Mesenchymal stem cell (in vitro differentiated cells and primary cell): ENCODE results near the gene NHSL1.

Experiments
- DNase-seq: peaks from one replicate; pipeline ENCODE4 v3.0.0-alpha.2; 2013
- H2AFZ ChIP-seq: one replicate; pipeline ENCODE4 v1.6.1; 2013; ENCODE audit warnings: low read depth, mild to moderate bottlenecking, control low read depth, inconsistent platforms, low read length, moderate library complexity
- H2AK5ac ChIP-seq: 2 replicates; pipeline ENCODE4 v1.6.1; 2013; ENCODE audit warnings: low read length, moderate library complexity, mild to moderate bottlenecking, inconsistent platforms; ENCODE audit not compliant: severe bottlenecking
- H2BK120ac ChIP-seq: one replicate; pipeline ENCODE4 v1.6.1; 2013; ENCODE audit warnings: low read depth, mild to moderate bottlenecking, inconsistent platforms, low read length, moderate library complexity
- H2BK12ac ChIP-seq, 2 experiments: one replicate each; pipeline ENCODE4 v1.6.1; 2013; ENCODE audit warnings: inconsistent platforms in 2 of 2, low read length in 2 of 2, mild to moderate bottlenecking in 2 of 2, moderate library complexity in 2 of 2, control low read depth in 1 of 2
- H2BK15ac ChIP-seq: one replicate; pipeline ENCODE4 v1.6.1; 2013; ENCODE audit warnings: mild to moderate bottlenecking, low read depth, inconsistent platforms; ENCODE audit not compliant: poor library complexity, severe bottlenecking
- H2BK5ac ChIP-seq: 2 replicates; pipeline ENCODE4 v1.6.1; 2013; ENCODE audit warnings: low read depth, mild to moderate bottlenecking, low read length, control low read depth, inconsistent platforms; ENCODE audit not compliant: poor library complexity, severe bottlenecking
- H3K14ac ChIP-seq, 2 experiments: one replicate each; pipeline ENCODE4 v1.6.1; 2013; ENCODE audit warnings: inconsistent platforms in 2 of 2, low read length in 2 of 2, control low read depth in 1 of 2, mild to moderate bottlenecking in 1 of 2, moderate library complexity in 1 of 2
- H3K18ac ChIP-seq, 2 experiments: one replicate each; pipeline ENCODE4 v1.6.1; 2013; ENCODE audit warnings: inconsistent platforms in 2 of 2, low read length in 2 of 2, control low read depth in 1 of 2, low read depth in 1 of 2, mild to moderate bottlenecking in 1 of 2
- H3K23ac ChIP-seq, 2 experiments: one replicate each; pipeline ENCODE4 v1.6.1; 2013; ENCODE audit warnings: inconsistent platforms in 2 of 2, low read length in 2 of 2, mild to moderate bottlenecking in 2 of 2, moderate library complexity in 2 of 2, control low read depth in 1 of 2
- H3K27ac ChIP-seq: 2 replicates; pipeline ENCODE4 v1.5.1; 2013; ENCODE audit warnings: mild to moderate bottlenecking, moderate library complexity, low read length, control low read depth, inconsistent platforms; ENCODE audit not compliant: poor library complexity, severe bottlenecking
- H3K27me3 ChIP-seq, 2 experiments: 2 replicates each; pipeline versions ENCODE4 v1.6.1 to v1.7.0; 2013; ENCODE audit warnings: low read length in 2 of 2, mild to moderate bottlenecking in 2 of 2, moderate library complexity in 2 of 2, control low read depth in 1 of 2, inconsistent platforms in 1 of 2; ENCODE audit not compliant: control insufficient read depth in 1 of 2, insufficient read depth in 1 of 2
- H3K36me3 ChIP-seq, 2 experiments: 2 replicates each; pipeline versions ENCODE4 v1.6.1 to v1.7.0; 2013; ENCODE audit warnings: low read length in 2 of 2, control low read depth in 1 of 2, inconsistent platforms in 1 of 2, low read depth in 1 of 2, mild to moderate bottlenecking in 1 of 2; ENCODE audit not compliant: insufficient read depth in 2 of 2, control insufficient read depth in 1 of 2
- H3K4ac ChIP-seq, 2 experiments: one replicate each; pipeline ENCODE4 v1.6.1; 2013; ENCODE audit warnings: inconsistent platforms in 2 of 2, low read length in 2 of 2, mild to moderate bottlenecking in 2 of 2, moderate library complexity in 2 of 2, control low read depth in 1 of 2, low read depth in 1 of 2
- H3K4me1 ChIP-seq: 2 replicates; pipeline ENCODE4 v1.6.1; 2013; ENCODE audit warnings: low read depth, low read length, control low read depth; ENCODE audit not compliant: control insufficient read depth, insufficient read depth
- H3K4me2 ChIP-seq: 2 replicates; pipeline ENCODE4 v1.6.1; 2013; ENCODE audit warnings: low read length, mild to moderate bottlenecking, inconsistent platforms; ENCODE audit not compliant: poor library complexity, severe bottlenecking
- H3K4me3 ChIP-seq, 2 experiments: 2 replicates each; pipeline versions ENCODE4 v1.5.1 to v1.7.0; 2013; ENCODE audit warnings: low read length in 2 of 2, mild to moderate bottlenecking in 2 of 2, control low read depth in 1 of 2, low read depth in 1 of 2; ENCODE audit not compliant: insufficient read depth in 1 of 2
- H3K79me1 ChIP-seq: replicated peaks from 2 replicates; pipeline ENCODE4 v1.6.1; 2013; ENCODE audit warnings: mild to moderate bottlenecking, control low read depth, low read length, inconsistent platforms; ENCODE audit not compliant: poor library complexity, severe bottlenecking
- H3K9ac ChIP-seq: 2 replicates; pipeline ENCODE4 v1.7.0; 2013; ENCODE audit warnings: mild to moderate bottlenecking, low read length, moderate library complexity
- H3K9me3 ChIP-seq: 2 replicates; pipeline ENCODE4 v1.7.0; 2013; ENCODE audit warnings: mild to moderate bottlenecking, low read length; ENCODE audit not compliant: control insufficient read depth
- H4K8ac ChIP-seq: one replicate; pipeline ENCODE4 v1.6.1; 2013; ENCODE audit warnings: inconsistent platforms, mild to moderate bottlenecking, low read length, moderate library complexity
- H4K91ac ChIP-seq: one replicate; pipeline ENCODE4 v1.6.1; 2013; ENCODE audit warnings: mild to moderate bottlenecking, low read length, inconsistent platforms
- WGBS: methylation state at CpG from one replicate; pipeline ENCODE4 v1.1.7; 2013; ENCODE audit warnings: mixed read lengths; 5-methylcytosine and 5-hydroxymethylcytosine counted together

The NHSL1 gene

GRCh38 chr6:138524526-138524925 is 25.2 kb upstream of the NHSL1 start:
- Histone ChIP-seq H3K4me2 (no peak overlapping the region), H2BK12ac (no peak overlapping the region), H4K8ac (no peak overlapping the region), H2AFZ (no peak overlapping the region), H3K79me1 (peaks cover 38% of the 10 kb centered on the region), H3K9me3 (no peaks in the 10 kb centered on the region), H3K4me1 (peaks cover 2% of the 10 kb centered on the region), H3K18ac (no peak overlapping the region), H2BK5ac (no peak overlapping the region), H3K9ac (peak overlapping the region; percentile 13), H4K91ac (no peak overlapping the region), H3K23ac (no peak overlapping the region), H3K36me3 (no peaks in the 10 kb centered on the region), H2BK15ac (no peak overlapping the region), H3K4ac (no peak overlapping the region), H3K27me3 (no peaks in the 10 kb centered on the region), H2AK5ac (no peak overlapping the region), H2BK120ac (no peak overlapping the region), H3K27ac (no peak overlapping the region), H3K4me3 (no peak overlapping the region), H3K14ac (no peak overlapping the region)
- WGBS: 88% methylated on average over 2 of the region's 2 CpGs
- no peak for DNase-seq

- WGBS: 93% methylated on average over 7 of the region's 7 CpGs
Measured at GRCh38 chr6:138523347-138524210, 24.3 kb upstream of the NHSL1 start.

GRCh38 chr6:138522611-138523010 is 23.3 kb upstream of the NHSL1 start:
- H3K27me3 ChIP-seq: no peaks in the 10 kb centered on the region
- H4K91ac ChIP-seq: no peak overlapping the region
- no peak overlapping the region for H3K23ac ChIP-seq
- H3K36me3 ChIP-seq: peaks cover 2 to 3% of the 10 kb centered on the region in 2 experiments
- H2BK15ac ChIP-seq: no peak overlapping the region
- no peak overlapping the region for H2AK5ac ChIP-seq
- no peak overlapping the region for H3K18ac ChIP-seq
- H3K14ac ChIP-seq: no peak overlapping the region
- peaks cover 2% of the 10 kb centered on the region for H3K4me1 ChIP-seq
- H3K4me3 ChIP-seq: no peak overlapping the region
- no peak overlapping the region for H2BK5ac ChIP-seq
- H3K79me1 ChIP-seq: peaks cover 35% of the 10 kb centered on the region
- H4K8ac ChIP-seq: no peak overlapping the region
- peak; percentile 29 for DNase-seq
- H2BK120ac ChIP-seq: no peak overlapping the region
- H2BK12ac ChIP-seq: no peak overlapping the region
- no peak overlapping the region for H3K27ac ChIP-seq
- no peak overlapping the region for H3K4me2 ChIP-seq
- peak overlapping the region; percentile 38 for H3K9ac ChIP-seq
- H3K4ac ChIP-seq: no peak overlapping the region
- H3K9me3 ChIP-seq: peaks cover 5% of the 10 kb centered on the region
- H2AFZ ChIP-seq: no peak overlapping the region
- WGBS: 86% methylated on average over 3 of the region's 4 CpGs

More at GRCh38 chr6:138523347-138524210, 24.3 kb upstream of the NHSL1 start:
- Histone ChIP-seq H3K4ac (no peak overlapping the region), H3K4me1 (peaks cover 2% of the 10 kb centered on the region), H3K9ac (peak overlapping the region; percentile 28), H2BK15ac (no peak overlapping the region), H3K27me3 (no peaks in the 10 kb centered on the region), H2AK5ac (no peak overlapping the region), H2BK12ac (no peak overlapping the region), H3K79me1 (peaks cover 33% of the 10 kb centered on the region), H2BK120ac (no peak overlapping the region), H4K91ac (no peak overlapping the region), H2AFZ (no peak overlapping the region), H3K9me3 (no peaks in the 10 kb centered on the region), H4K8ac (no peak overlapping the region), H2BK5ac (no peak overlapping the region), H3K14ac (no peak overlapping the region), H3K36me3 (no peaks in the 10 kb centered on the region), H3K27ac (no peak overlapping the region), H3K4me2 (no peak overlapping the region), H3K23ac (no peak overlapping the region), H3K4me3 (no peak overlapping the region), H3K18ac (no peak overlapping the region)
- peak; percentile 28 for DNase-seq

- no peak for DNase-seq
- Histone ChIP-seq H3K4me2 (no peak overlapping the region), H2BK12ac (no peak overlapping the region), H4K8ac (no peak overlapping the region), H3K9me3 (peaks cover 6% of the 10 kb centered on the region), H3K36me3 (peaks cover 3 to 4% of the 10 kb centered on the region in 2 experiments), H3K79me1 (peaks cover 28% of the 10 kb centered on the region), H2BK15ac (no peak overlapping the region), H3K18ac (no peak overlapping the region), H2BK5ac (no peak overlapping the region), H2BK120ac (no peak overlapping the region), H3K27ac (no peak overlapping the region), H3K4ac (no peak overlapping the region), H4K91ac (no peak overlapping the region), H3K4me1 (peaks cover 2% of the 10 kb centered on the region), H3K14ac (no peak overlapping the region), H3K9ac (no peak overlapping the region), H3K27me3 (no peaks in the 10 kb centered on the region), H3K4me3 (no peak overlapping the region), H2AFZ (no peak overlapping the region), H2AK5ac (no peak overlapping the region), H3K23ac (no peak overlapping the region)
- 93% methylated on average over 4 of the region's 5 CpGs for WGBS
Measured at GRCh38 chr6:138521790-138522189, 22.5 kb upstream of the NHSL1 start.
